Pons (tissue), 1 donor: ENCODE results near the gene STKLD1.

Experiments
- DNase-seq: peaks from one replicate; pipeline ENCODE4 v3.0.0-alpha.2; 2016; ENCODE audit warnings: low spot score

The STKLD1 gene

DNA sequence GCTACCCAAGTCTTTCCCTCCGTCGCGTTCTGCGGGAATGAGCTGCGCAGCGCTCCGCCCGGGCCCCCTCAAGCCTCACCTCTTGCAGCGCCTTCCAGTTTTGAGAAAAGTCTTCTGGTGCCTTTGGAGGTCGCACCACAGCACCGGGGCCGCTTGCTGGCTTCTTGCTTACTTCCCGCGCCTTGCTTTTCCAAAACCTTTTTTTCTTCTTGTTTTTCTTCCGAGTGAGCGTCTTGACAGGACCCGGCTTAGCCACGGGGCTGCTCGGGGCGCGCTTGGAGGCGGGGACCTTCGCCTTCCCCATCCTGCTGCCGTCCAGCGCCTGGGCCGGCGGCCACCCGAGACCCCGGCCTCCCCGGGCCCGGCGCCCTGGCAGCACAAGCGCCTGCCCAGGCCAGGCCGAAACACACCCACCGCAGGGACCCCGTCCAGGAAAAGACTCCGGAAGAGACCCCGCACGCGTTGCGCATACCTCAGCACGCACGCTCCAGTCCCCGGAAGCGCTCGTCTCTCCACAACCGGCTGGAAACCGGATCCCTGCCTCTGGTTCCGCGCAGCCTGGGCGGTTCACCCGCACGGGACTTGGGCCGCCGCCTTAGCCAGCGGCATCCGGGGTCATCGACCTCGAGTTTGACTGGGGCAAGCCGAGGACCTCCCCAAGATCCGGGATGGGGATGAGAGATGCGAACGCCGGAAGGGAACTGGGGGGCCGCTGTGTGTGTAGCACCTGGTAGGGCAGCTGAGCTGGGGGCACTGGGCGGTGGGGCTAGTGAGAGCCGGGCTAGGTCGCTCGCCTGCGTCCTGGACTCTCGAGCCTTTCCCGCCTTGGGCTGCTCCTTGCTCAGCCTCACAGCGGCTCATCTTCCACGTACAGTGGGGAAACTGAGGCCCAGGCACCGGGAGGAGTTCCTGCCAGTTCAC, 41.6 kb downstream of the STKLD1 start, which contains the start of gene REXO4:
Gene REXO4 (minus strand): TSS at position 470 of the 921 bp plus-strand sequence. CDS start 166 bp downstream, at position 304.
- peak; percentile 46 for DNase-seq

DNA sequence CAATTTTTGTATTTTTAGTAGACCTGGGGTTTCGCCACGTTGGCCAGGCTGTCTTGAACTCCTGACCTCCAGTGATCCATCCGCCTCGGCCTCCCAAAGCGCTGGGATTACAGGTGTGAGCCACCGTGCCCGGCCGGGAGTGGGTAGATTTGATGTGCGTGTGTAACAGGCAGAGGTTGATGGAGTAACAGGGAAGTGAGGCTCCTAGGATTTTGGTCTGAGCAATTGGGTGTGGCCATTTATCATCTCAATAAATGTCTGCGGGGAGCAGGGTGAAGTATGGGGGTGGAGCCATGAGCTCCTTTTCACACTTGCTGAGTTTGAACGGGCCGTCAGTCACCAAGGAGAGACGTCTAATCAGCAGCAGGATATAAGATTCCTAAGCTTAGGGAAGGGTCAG, 42.8 kb downstream of the STKLD1 start:
- DNase-seq: no peak

DNA sequence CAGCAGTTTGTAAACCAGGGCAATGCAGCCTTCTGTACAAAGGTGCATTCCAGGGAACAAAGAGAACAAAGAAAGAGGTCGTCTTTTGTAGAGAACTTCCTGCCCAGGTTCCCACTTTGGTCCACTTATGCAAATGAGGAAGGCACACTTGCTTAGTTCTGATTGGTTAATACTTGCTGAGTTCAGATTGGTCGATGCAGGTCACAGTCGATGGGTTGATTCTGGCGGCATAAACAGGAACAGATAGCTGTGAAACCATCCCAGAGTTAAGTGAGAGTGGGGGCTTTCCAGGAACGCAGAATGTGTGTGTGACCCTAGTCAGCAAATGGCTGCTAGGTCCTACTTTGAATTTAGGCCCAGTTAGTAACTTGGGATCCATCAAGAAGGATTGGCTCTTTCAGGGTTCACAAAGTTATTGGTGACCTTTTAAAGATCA, 44.2 kb downstream of the STKLD1 start:
- no peak for DNase-seq

DNA sequence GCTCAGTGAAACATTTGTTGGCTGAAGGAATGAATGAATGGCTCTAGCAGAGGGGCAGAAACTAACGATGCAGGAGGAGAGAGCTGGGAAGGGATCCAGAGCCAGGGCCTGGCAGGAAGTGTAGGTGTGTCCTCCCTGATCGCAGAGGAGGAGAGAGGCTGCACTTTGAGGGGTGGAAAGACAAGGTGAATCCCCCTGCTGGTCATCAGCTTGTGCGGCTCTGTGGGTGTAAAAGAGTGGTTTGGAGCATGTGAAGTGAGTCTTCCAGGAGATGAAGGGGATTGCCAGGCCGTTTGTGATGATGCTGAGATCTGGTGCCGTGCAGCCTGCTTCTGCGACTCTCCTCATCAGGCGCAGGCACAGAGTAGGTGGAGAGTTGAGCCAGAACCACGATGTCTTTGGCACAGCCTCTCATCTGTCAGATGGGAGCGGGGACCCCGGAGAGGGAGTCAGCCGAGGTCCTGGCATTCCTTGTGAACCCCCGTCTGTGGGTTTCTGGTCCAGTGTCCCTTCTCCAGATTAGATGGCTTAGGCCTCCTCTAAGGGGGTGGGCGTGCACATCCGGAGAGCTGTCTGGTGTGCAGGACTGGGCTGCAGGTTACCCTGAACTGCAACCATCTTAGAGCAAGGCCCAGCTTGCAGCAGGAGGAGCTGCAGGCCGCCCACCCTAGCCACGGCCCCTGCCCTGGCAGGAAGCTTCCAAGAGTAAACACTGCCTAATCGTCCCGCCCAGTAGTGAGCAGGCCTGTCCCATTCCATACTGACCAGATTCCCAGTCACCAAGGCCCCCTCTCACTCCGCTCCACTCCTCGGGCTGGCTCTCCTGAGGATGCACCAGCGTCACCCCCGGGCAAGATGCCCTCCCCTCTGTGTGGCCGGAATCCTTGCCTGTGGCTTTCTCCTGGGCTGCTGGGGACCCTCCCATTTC, 45.7 kb downstream of the STKLD1 start, which contains the start of gene ADAMTS13:
Gene ADAMTS13 (plus strand): TSS at position 753 of the 928 bp plus-strand sequence. CDS start 77 bp downstream, at position 830.
- DNase-seq: no peak

DNA sequence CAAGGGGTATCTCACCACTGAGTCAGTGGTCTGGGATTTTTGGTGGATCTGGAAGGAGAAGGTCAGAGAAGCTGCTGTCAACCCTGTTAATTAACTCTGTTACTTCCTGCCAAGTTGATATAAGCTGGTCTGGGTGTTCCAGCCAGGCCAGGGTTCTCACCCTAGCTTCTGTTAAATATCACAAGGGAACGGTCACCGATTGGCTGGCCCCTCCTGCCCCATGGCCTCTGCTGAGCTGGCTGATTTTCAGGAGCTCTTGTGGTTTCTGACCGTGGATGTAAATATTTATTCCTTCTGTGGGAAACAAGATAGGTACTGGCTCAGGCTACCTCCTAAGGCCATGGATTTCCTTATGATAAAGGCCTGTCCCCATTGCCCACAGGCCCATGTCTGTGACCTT, 47.0 kb downstream of the STKLD1 start:
- no peak for DNase-seq

DNA sequence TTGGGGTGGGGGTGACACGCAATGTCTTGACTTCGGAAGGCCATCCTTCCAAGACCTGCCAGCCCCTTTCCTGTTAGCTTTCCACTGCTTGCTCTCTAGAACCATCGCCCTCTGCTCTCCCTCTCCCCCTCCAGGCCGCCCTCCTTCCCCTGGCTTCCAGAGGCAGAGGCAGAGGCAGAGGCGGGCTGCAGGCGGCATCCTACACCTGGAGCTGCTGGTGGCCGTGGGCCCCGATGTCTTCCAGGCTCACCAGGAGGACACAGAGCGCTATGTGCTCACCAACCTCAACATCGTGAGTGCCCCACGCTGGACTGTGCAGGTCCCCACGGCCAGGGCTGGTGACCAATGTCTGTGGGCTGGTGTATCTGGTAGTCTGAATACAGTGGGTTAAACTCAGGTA, 48.0 kb downstream of the STKLD1 start:
- DNase-seq: no peak

DNA sequence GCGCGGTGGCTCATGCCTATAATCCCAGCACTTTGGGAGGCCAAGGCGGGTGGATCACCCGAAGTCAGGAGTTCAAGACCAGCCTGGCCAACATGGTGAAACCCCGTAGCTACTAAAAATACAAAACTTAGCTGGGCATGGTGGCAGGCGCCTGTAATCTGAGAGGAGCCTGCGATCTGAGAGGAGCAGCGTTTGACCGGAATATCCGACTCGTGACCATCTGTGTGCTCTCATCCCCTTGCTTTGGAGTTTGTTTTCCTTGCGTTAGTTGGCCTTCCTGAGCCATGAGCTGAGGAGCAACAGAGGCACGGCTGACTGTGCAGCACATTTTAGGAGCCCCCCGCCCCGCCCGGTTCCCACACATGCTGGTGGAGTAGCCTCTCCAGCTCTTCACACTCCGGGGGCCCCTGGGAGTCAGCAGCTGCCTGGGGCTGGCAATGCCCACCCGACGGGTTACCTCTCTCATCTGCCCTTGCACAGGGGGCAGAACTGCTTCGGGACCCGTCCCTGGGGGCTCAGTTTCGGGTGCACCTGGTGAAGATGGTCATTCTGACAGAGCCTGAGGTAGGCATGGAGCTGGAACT, 49.0 kb downstream of the STKLD1 start:
- DNase-seq: no peak

DNA sequence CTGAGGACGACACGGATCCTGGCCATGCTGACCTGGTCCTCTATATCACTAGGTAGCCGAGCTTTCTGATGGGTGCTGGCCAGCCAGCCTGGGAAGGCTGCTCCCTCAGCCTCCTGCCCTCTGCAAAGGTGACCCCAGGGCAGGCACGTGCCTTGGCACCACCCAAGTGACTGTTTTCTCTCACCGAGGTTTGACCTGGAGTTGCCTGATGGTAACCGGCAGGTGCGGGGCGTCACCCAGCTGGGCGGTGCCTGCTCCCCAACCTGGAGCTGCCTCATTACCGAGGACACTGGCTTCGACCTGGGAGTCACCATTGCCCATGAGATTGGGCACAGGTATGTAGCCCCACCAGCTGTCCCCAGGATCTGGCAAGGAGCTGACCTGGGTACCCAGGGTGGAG, 49.8 kb downstream of the STKLD1 start:
- no peak for DNase-seq

DNA sequence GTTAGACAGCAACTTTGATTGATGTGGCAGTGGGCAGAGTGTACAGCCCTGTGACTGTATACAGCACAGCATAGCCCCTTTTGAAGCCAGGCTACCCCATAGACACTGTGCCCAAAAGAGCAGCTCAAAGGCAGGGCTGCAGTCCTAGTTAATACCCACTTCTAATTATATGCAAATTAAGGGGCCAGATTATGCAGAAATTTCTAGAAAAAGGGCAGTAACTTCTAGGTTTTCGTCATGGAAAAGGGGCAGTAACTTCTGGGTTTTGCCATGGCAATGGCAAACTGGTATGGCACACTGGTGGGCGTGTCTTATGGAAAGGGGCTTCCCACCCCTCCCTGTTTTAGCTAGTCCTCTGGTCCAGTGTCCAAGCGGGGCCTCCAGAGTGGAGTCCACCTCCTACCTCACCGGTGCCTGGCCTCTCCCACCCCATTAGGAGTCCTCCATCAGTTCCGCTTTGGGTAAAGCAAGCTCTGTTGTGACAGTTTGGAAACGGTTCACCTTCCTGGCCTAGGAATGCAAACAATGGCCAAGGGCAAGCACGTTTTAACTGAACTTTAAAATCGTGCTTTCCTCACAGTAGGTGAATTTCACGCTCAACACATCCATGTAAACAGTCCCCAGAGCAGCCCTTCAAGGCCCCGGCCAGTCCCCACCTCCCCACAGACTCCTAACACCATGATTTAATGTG, 51.6 kb downstream of the STKLD1 start:
- no peak for DNase-seq

DNA sequence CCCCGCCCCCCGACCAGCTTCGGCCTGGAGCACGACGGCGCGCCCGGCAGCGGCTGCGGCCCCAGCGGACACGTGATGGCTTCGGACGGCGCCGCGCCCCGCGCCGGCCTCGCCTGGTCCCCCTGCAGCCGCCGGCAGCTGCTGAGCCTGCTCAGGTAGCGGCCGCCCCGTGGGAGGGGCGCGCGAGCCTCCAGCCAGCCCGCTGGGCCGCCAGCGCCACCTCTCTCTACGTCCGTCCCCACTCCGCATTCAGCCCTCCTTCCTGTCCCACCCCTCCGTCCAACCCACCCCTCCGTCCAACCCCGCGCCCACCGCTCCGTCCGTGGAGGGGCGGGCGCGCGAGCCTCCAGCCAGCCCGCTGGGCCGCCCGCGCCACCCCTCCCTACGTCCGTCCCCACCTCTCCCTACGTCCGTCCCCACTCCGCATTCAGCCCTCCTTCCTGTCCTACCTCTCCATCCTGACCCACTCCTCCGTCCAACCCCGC, 52.5 kb downstream of the STKLD1 start:
- DNase-seq: no peak

DNA sequence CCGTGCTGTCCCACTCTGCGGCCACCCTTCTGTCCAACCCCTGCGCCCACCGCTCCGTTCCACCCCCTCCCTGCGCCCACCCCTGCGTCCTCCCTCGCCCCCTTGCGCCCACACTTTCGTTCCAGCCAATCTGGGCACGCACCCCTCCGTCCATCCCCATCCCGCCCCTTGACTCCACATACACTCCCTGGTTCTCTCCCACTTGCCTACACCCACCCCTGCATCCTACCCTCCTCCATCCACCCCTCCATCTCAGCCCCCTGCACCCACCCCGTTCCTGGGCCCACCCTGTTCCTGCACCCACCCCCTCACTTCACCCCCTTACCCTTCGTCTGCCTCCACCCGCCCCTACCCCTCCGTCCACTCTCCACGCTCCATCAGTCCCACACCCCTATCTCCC, 53.0 kb downstream of the STKLD1 start:
- DNase-seq: no peak

DNA sequence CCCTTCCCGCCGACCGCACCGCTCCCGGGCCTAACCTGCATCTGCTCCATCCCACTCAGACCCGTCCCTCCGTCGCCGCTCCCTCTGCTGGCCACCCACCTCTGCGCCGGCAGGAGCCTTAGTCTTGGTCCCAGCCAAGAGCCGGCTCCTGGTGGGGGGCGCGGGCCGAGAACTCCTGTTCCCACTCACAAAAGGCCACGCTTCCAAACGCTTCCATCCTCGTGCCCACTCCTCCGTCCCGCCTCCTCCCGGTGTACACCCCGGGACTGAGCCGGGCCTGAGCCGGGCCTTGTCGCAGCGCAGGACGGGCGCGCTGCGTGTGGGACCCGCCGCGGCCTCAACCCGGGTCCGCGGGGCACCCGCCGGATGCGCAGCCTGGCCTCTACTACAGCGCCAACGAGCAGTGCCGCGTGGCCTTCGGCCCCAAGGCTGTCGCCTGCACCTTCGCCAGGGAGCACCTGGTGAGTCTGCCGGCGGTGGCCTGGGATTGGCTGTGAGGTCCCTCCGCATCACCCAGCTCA, 53.5 kb downstream of the STKLD1 start:
- DNase-seq: no peak

DNA sequence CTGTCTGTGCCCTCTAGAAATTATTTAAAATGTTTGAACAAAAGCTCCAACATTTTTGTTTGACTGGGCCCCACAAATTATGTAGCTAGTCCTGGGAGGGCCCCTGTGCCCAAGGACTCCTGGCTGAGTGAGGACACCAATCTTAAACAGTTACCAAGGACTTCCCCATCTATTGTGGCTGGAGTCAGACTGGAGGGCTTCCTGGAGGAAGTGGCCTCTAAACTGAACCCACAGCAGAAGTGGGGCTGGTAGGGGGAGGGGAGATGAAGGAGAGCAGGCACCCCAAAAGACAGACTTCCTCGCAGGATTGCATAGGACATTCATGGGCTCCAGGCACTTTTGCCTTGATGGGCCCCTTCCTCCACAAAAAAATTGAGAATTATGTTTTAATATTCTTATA, 54.1 kb downstream of the STKLD1 start:
- no peak for DNase-seq

DNA sequence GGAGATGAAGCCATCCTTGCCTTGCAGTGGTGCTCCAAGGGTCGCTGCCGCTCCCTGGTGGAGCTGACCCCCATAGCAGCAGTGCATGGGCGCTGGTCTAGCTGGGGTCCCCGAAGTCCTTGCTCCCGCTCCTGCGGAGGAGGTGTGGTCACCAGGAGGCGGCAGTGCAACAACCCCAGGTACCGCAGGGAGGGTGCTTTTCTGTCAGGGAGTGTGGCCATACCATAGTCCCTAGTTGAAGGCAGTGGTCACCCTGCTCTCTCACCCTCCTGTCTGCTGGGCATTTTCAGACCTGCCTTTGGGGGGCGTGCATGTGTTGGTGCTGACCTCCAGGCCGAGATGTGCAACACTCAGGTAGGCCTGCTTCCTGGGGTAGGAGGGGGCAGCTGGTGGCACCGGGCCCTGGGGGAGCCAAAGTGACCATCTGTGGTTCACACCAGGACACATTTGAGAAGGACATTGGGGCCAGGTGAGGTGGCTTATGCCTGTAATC, 57.2 kb downstream of the STKLD1 start:
- no peak for DNase-seq

DNA sequence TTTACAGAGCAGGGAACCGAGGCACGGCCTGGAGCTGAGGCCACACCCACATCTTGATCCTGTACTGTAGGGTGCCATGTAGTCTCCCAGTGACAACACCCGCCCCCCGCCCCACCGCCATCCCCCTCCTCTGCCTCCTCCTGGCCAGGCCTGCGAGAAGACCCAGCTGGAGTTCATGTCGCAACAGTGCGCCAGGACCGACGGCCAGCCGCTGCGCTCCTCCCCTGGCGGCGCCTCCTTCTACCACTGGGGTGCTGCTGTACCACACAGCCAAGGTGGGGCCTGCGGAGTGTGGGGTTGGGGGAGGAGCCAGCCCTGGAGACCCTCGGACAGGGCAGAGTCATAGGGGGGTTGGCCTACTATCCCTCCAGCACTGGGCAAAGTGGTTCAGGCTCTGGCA, 60.5 kb downstream of the STKLD1 start:
- no peak for DNase-seq

DNA sequence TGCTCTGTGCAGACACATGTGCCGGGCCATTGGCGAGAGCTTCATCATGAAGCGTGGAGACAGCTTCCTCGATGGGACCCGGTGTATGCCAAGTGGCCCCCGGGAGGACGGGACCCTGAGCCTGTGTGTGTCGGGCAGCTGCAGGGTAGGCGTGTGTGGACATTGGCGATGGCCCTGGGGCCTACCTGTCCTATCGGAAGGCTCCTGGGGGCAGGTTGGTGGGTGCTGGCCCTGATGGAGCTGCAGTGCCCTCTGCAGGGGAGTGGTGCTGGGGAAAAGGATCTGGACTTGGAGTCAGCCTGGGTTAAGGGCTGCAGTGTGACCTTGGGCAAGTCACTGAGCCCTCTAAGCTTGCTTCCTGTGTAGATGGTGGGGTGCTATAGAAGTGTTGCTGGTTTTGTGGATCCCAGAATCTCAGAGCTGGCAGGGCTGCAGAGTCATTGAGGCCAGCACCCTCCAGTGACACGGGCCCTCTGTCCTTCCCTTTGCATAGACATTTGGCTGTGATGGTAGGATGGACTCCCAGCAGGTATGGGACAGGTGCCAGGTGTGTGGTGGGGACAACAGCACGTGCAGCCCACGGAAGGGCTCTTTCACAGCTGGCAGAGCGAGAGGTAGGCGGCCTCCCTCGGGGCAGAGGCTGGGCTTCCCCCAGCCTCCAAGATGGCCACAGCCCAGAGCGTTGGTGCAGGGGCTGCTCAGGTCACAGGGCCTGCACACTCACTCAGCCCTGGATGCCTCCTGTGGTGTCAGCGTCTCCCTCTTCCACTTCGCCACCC, 61.8 kb downstream of the STKLD1 start:
- no peak for DNase-seq

DNA sequence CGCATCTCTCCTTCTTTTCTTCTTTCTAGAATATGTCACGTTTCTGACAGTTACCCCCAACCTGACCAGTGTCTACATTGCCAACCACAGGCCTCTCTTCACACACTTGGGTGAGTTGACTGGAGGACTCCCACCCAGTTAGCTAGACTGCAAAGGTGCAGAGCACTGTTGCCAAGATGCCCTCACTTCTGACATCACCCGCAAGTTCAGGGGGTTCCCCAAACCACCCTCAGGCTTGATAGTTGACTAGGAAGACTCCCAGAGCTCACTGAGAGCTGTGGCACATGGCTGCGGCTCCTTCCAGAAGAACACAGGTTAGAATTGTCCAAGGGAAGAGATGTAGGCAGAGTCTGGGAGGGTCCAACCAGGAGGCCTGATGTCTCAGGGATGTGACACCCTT, 63.2 kb downstream of the STKLD1 start:
- no peak for DNase-seq

DNA sequence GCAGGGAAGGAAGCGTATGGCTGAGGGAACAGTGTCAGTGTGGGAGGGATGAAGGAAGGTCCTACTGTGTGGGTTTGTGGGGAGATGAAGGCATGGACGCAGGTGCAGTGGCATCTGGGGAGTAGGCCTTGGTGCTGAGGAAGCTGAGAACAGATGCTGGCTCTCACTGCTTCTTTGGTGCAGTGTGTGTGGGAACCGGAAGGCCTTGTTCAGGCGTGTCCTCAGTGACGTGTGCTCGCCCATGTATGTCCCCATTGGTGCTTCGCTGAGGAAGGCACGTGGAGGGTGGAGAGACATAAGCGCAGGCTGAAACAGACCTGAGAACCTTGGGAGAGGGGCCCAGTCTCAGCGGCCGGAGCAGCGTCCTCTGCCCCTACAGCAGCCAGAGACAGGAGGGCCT, 64.7 kb downstream of the STKLD1 start:
- DNase-seq: no peak

DNA sequence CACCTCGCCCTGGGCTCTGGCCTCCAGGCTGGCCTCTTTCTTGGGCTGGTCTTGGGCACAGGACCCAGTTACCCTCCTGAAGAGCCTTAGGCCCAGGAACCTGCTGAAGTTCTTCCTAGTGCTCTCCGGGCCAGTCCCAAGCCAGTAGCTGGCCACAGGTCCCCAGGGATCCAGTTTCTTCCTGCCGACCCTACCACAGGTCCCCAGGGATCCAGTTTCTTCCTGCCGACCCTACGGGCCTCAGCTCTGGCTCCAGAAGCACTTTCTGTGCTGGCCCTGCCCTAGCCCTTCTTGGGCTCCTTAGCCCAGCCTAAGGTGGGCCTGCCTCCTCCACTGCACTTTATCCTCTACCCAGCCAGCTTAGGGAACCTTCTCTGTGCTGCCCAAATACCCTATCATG, 65.4 kb downstream of the STKLD1 start:
- DNase-seq: no peak

DNA sequence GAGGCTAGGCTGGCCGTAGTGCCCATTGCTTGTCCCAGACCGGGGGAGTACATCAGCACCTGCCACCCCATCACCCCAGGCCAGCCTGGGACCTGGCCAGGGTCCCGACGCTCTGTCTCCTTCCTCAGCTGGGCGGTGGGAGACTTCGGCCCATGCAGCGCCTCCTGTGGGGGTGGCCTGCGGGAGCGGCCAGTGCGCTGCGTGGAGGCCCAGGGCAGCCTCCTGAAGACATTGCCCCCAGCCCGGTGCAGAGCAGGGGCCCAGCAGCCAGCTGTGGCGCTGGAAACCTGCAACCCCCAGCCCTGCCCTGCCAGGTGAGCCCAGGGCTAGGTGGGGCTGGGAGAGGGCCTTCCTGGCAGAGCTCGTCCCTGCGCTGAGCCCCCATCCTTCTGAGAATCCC, 67.1 kb downstream of the STKLD1 start:
- DNase-seq: no peak
